H9 (cell line): ENCODE data around the gene GYG2. TPM values are rescaled to one million over a fixed set of nuclear protein-coding genes. Genes with fewer than 3 reads are reported as not detected.
A peak's percentile ranks its signal among the peaks of the same experiment; 100 is the strongest.
"Not testable (repeated sequence)": the region's sequence is repeated elsewhere in the genome, so short reads cannot be mapped to it uniquely, and the experiment has no call there.

ENCODE experiments used
- DNase-seq: peaks from one replicate; pipeline ENCODE4 v3.0.0-alpha.2; 2017
- H2AFZ ChIP-seq: one replicate; pipeline ENCODE4 v1.6.1; 2013; ENCODE audit warnings: mild to moderate bottlenecking, low read length, control low read depth, moderate library complexity
- H2AK5ac ChIP-seq: 2 replicates; pipeline ENCODE4 v1.6.1; 2013; ENCODE audit warnings: low read length, control low read depth, mixed read lengths; ENCODE audit not compliant: insufficient read length
- H2BK120ac ChIP-seq: one replicate; pipeline ENCODE4 v1.6.1; 2013; ENCODE audit warnings: low read depth, mild to moderate bottlenecking, low read length, control low read depth, inconsistent platforms; ENCODE audit not compliant: poor library complexity, severe bottlenecking
- H2BK12ac ChIP-seq: 2 replicates; pipeline ENCODE4 v1.6.1; 2013; ENCODE audit warnings: low read length, control low read depth, mixed read lengths, low read depth; ENCODE audit not compliant: insufficient read length
- H2BK15ac ChIP-seq: 2 replicates; pipeline ENCODE4 v1.6.1; 2013; ENCODE audit warnings: low read depth, low read length, control low read depth
- H2BK20ac ChIP-seq: one replicate; pipeline ENCODE4 v1.6.1; 2013; ENCODE audit warnings: low read depth, mild to moderate bottlenecking, low read length, control low read depth, inconsistent platforms; ENCODE audit not compliant: poor library complexity, severe bottlenecking
- H2BK5ac ChIP-seq: 2 replicates; pipeline ENCODE4 v1.6.1; 2013; ENCODE audit warnings: low read length, control low read depth, mixed read lengths; ENCODE audit not compliant: insufficient read length
- H3K14ac ChIP-seq: 2 replicates; pipeline ENCODE4 v1.6.1; 2013; ENCODE audit warnings: low read length, control low read depth; ENCODE audit not compliant: insufficient read depth
- H3K18ac ChIP-seq: 2 replicates; pipeline ENCODE4 v1.6.1; 2013; ENCODE audit warnings: low read depth, mild to moderate bottlenecking, mixed read lengths, low read length, control low read depth; ENCODE audit not compliant: insufficient read length
- H3K23ac ChIP-seq: 2 replicates; pipeline ENCODE4 v1.6.1; 2013; ENCODE audit warnings: low read length, control low read depth, mixed read lengths, low read depth; ENCODE audit not compliant: insufficient read length
- H3K23me2 ChIP-seq: 2 replicates; pipeline ENCODE4 v1.6.1; 2013; ENCODE audit warnings: low read depth, mild to moderate bottlenecking, mixed read lengths, low read length, control low read depth; ENCODE audit not compliant: insufficient read length, poor library complexity, severe bottlenecking
- H3K27ac ChIP-seq: 2 replicates; pipeline ENCODE4 v1.5.1; 2013; ENCODE audit warnings: low read length, control low read depth, mixed read lengths, low read depth; ENCODE audit not compliant: insufficient read length
- H3K27me3 ChIP-seq: 2 replicates; pipeline ENCODE4 v1.6.1; 2013; ENCODE audit warnings: low read length, control low read depth, inconsistent platforms; ENCODE audit not compliant: insufficient read depth
- H3K4ac ChIP-seq: 2 replicates; pipeline ENCODE4 v1.6.1; 2013; ENCODE audit warnings: low read depth, mild to moderate bottlenecking, control low read depth, inconsistent platforms, low read length, moderate library complexity
- H3K4me1 ChIP-seq: 2 replicates; pipeline ENCODE4 v1.6.1; 2013; ENCODE audit warnings: low read length, control low read depth, inconsistent platforms; ENCODE audit not compliant: insufficient read depth
- H3K4me2 ChIP-seq: 2 replicates; pipeline ENCODE4 v1.6.1; 2013; ENCODE audit warnings: low read length, control low read depth, mixed read lengths; ENCODE audit not compliant: insufficient read length, insufficient read depth
- H3K56ac ChIP-seq: 2 replicates; pipeline ENCODE4 v1.6.1; 2013; ENCODE audit warnings: low read depth, mild to moderate bottlenecking, mixed read lengths, low read length, control low read depth; ENCODE audit not compliant: insufficient read length
- H3K79me1 ChIP-seq: 2 replicates; pipeline ENCODE4 v1.6.1; 2013; ENCODE audit warnings: low read depth, mild to moderate bottlenecking, moderate library complexity, low read length, control low read depth, inconsistent platforms; ENCODE audit not compliant: insufficient read depth, poor library complexity, severe bottlenecking
- H3K79me2 ChIP-seq: 2 replicates; pipeline ENCODE4 v1.6.1; 2013; ENCODE audit warnings: low read length, control low read depth, inconsistent platforms; ENCODE audit not compliant: insufficient read depth
- H3K9ac ChIP-seq: 2 replicates; pipeline ENCODE4 v1.6.1; 2013; ENCODE audit warnings: low read length, control low read depth, mixed read lengths; ENCODE audit not compliant: insufficient read length; ENCODE audit errors: extremely low read depth
- H3K9me3 ChIP-seq: one replicate; pipeline ENCODE4 v1.6.1; 2013; ENCODE audit warnings: low read depth, low read length, inconsistent platforms; ENCODE audit not compliant: control insufficient read depth
- H3T11ph ChIP-seq: one replicate; pipeline ENCODE4 v1.6.1; 2013; ENCODE audit warnings: mild to moderate bottlenecking, low read length, control low read depth, inconsistent platforms
- H4K20me1 ChIP-seq: one replicate; pipeline ENCODE4 v1.6.1; 2013; ENCODE audit not compliant: control insufficient read depth, insufficient read length, insufficient read depth
- H4K5ac ChIP-seq: 2 replicates; pipeline ENCODE4 v1.6.1; 2013; ENCODE audit warnings: low read depth, mild to moderate bottlenecking, mixed read lengths, low read length, control low read depth; ENCODE audit not compliant: insufficient read length
- H4K8ac ChIP-seq: replicated peaks from 2 replicates; pipeline ENCODE4 v1.6.1; 2013; ENCODE audit warnings: low read length, control low read depth, mixed read lengths, low read depth; ENCODE audit not compliant: insufficient read length
- H4K91ac ChIP-seq: 2 replicates; pipeline ENCODE4 v1.6.1; 2013; ENCODE audit warnings: low read depth, mild to moderate bottlenecking, moderate library complexity, mixed read lengths, low read length, control low read depth; ENCODE audit not compliant: insufficient read length
- H3K27ac Mint-ChIP-seq, 3 experiments: 2 replicates in 2 of 3; 3 replicates in 1 of 3; pipeline ENCODE4 v1.8.0; 2020 to 2021; ENCODE audit warnings: mixed read lengths in 3 of 3, mild to moderate bottlenecking in 1 of 3, moderate library complexity in 1 of 3
- H3K27me3 Mint-ChIP-seq: 2 replicates; pipeline ENCODE4 v1.8.0; 2021; ENCODE audit warnings: low read depth, mild to moderate bottlenecking, moderate library complexity, mixed read lengths
- H3K36me3 Mint-ChIP-seq, 3 experiments: 2 replicates in 2 of 3; 3 replicates in 1 of 3; pipeline ENCODE4 v1.8.0; 2020 to 2021; ENCODE audit warnings: low read depth in 3 of 3, mixed read lengths in 3 of 3; ENCODE audit not compliant: insufficient read depth in 1 of 3
- H3K4me1 Mint-ChIP-seq, 2 experiments: 2 replicates each; pipeline ENCODE4 v1.8.0; 2020; ENCODE audit warnings: mixed read lengths in 2 of 2
- H3K4me3 Mint-ChIP-seq, 2 experiments: 2 replicates in 1 of 2; 3 replicates in 1 of 2; pipeline ENCODE4 v1.8.0; 2020 to 2021; ENCODE audit warnings: mild to moderate bottlenecking in 2 of 2, mixed read lengths in 2 of 2, moderate library complexity in 1 of 2
- H3K9me3 Mint-ChIP-seq, 2 experiments: 2 replicates in 1 of 2; 3 replicates in 1 of 2; pipeline ENCODE4 v1.8.0; 2020; ENCODE audit warnings: mild to moderate bottlenecking in 2 of 2, mixed read lengths in 2 of 2, moderate library complexity in 1 of 2
- WGBS: extraction: QIAGEN DNeasy Blood & Tissue Kit; methylation state at CpG from one replicate; pipeline ENCODE4 v1.1.7; 2013; ENCODE audit warnings: missing lambda C conversion rate, low lambda C conversion rate, mixed read lengths; ENCODE audit not compliant: insufficient read length; ENCODE audit errors: extremely low coverage; 5-methylcytosine and 5-hydroxymethylcytosine counted together
- total RNA-seq: library from RNA; stranded (reverse); gene quantifications from 2 replicates; pipeline ENCODE4 v1.2.1, GENCODE V29; 2021
- TF ChIP-seq, protein P1 (sequence below): fragments of 200-600 bp; sonication (generic); conservative IDR thresholded peaks from 3 replicates; pipeline ENCODE4 v1.8.0; 2021; ENCODE audit warnings: antibody characterized with exemption, mild to moderate bottlenecking

The GYG2 gene
- total RNA-seq, 1 experiment from 2014 or later, result 95.9 TPM

DNA sequence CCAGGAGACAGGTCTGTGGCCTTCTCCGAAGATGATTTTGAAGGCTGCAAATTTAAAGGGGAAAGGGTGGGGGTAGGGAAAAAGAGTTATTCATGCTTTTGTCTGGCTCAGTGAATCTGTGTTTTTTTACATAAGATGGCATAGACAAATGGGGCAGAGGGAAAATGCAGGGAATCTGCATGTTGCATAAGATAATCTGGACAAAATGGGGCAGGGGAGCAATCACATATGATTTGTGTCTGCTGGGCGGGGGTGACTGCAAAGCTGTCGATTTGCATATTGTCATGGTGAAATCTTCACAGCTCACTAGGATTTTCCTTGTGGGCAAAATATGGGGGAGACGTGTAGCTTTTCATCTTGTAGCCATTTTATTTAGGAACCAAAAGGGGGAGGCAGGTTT, 29.4 kb upstream of the GYG2 start:
- Histone ChIP-seq H4K8ac (no peak overlapping the region), H4K5ac (no peak overlapping the region), H2BK15ac (no peak overlapping the region), H4K20me1 (no peaks in the 10 kb centered on the region), H3K56ac (peak overlapping the region; percentile 85), H2BK120ac (no peak overlapping the region), H3K79me1 (no peaks in the 10 kb centered on the region), H2BK12ac (peak overlapping the region; percentile 57), H3T11ph (no peak overlapping the region), H3K79me2 (no peaks in the 10 kb centered on the region), H3K4ac (no peak overlapping the region; the same call in 1 of the 2 replicates), H3K4me2 (peak overlapping the region; percentile 80), H3K14ac (peak overlapping the region; percentile 73; the same call in 1 of the 2 replicates), H3K23ac (peak overlapping the region; percentile 88), H3K9me3 (no peaks in the 10 kb centered on the region), H4K91ac (no peak overlapping the region), H3K18ac (peak overlapping the region; percentile 58), H3K27ac (peak overlapping the region; percentile 97), H3K23me2 (no peaks in the 10 kb centered on the region), H2BK5ac (no peak overlapping the region), H3K4me1 (peaks cover 3% of the 10 kb centered on the region; the same call in 1 of the 2 replicates), H2BK20ac (no peak overlapping the region), H3K9ac (no peak overlapping the region), H2AFZ (no peak overlapping the region), H3K27me3 (no peaks in the 10 kb centered on the region), H2AK5ac (no peak overlapping the region)
- TF ChIP-seq, protein P1, sequence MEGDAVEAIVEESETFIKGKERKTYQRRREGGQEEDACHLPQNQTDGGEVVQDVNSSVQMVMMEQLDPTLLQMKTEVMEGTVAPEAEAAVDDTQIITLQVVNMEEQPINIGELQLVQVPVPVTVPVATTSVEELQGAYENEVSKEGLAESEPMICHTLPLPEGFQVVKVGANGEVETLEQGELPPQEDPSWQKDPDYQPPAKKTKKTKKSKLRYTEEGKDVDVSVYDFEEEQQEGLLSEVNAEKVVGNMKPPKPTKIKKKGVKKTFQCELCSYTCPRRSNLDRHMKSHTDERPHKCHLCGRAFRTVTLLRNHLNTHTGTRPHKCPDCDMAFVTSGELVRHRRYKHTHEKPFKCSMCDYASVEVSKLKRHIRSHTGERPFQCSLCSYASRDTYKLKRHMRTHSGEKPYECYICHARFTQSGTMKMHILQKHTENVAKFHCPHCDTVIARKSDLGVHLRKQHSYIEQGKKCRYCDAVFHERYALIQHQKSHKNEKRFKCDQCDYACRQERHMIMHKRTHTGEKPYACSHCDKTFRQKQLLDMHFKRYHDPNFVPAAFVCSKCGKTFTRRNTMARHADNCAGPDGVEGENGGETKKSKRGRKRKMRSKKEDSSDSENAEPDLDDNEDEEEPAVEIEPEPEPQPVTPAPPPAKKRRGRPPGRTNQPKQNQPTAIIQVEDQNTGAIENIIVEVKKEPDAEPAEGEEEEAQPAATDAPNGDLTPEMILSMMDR, result no peak
- H3K4me1 Mint-ChIP-seq, result peaks cover 54 to 65% of the 10 kb centered on the region in 2 experiments
- DNase-seq, result no peak
- H3K27me3 Mint-ChIP-seq, result no peaks in the 10 kb centered on the region
- peak overlapping the region; percentile 98 to 99 (median 99) for H3K27ac Mint-ChIP-seq
- H3K36me3 Mint-ChIP-seq, result peaks cover 0 to 4% (median 0%) of the 10 kb centered on the region in 3 experiments; a peak in 2 of 7 replicates
- WGBS, result no CpG with 5 or more reads among the region's 4 CpGs
- H3K9me3 Mint-ChIP-seq, result no peaks in the 10 kb centered on the region
- H3K4me3 Mint-ChIP-seq, result peak overlapping the region; percentile 40 to 88; a peak in 4 of 5 replicates

DNA sequence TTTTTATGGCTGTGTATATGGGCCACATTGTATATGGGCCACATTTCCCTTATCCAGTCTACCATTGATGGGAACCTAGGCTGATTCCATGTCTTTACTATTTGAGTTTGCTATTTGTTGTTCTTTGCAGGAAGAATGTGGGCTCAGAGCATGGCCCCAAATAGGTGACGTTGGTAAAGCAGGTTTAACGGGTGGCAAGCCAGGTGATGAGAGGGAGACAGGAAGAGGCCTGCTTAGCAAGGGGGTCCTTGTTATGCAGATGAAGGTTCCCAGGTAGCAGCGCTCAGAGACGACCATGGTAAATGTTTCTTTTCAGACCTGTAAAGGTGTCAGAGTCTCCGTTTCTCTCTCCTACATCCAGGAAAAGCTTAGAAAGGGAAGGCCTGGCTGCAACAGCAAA, 28.8 kb upstream of the GYG2 start:
- not testable (repeated sequence) for H3K9me3 ChIP-seq, H2BK120ac ChIP-seq, H3K79me1 ChIP-seq, H3K9me3 Mint-ChIP-seq, H2BK12ac ChIP-seq, H3K4ac ChIP-seq, H3K36me3 Mint-ChIP-seq, H2AK5ac ChIP-seq, H3K4me1 ChIP-seq, H4K5ac ChIP-seq, H2AFZ ChIP-seq, H3K27me3 Mint-ChIP-seq, H4K8ac ChIP-seq, H2BK20ac ChIP-seq, H2BK15ac ChIP-seq, H3K23me2 ChIP-seq, H3K79me2 ChIP-seq, H4K20me1 ChIP-seq, H3K27me3 ChIP-seq
- peak overlapping the region; percentile 88 for H3K23ac ChIP-seq
- H3K18ac ChIP-seq, result peak overlapping the region; percentile 91
- H3K4me1 Mint-ChIP-seq, result peaks cover 55 to 68% of the 10 kb centered on the region in 2 experiments
- DNase-seq, result peak; percentile 85
- peak overlapping the region; percentile 80 for H3K4me2 ChIP-seq
- peak overlapping the region; percentile 73; the same call in 1 of the 2 replicates for H3K14ac ChIP-seq
- H3K27ac ChIP-seq, result peak overlapping the region; percentile 97
- H3K4me3 Mint-ChIP-seq, result peak overlapping the region; percentile 76 to 88
- H3K27ac Mint-ChIP-seq, result peak overlapping the region; percentile 98 to 99 (median 99)
- H3K56ac ChIP-seq, result peak overlapping the region; percentile 21
- peak overlapping the region; percentile 92 for H3K9ac ChIP-seq
- peak overlapping the region; percentile 79 for H2BK5ac ChIP-seq
- no CpG with 5 or more reads among the region's 5 CpGs for WGBS
- H3T11ph ChIP-seq, result peak overlapping the region; percentile 40
- H4K91ac ChIP-seq, result peak overlapping the region; percentile 73
